HG02938 (cell line): ENCODE measurements around the gene BMP2.

ENCODE experiments used
- ATAC-seq: cut with Tn5 transposase; IDR thresholded peaks from one replicate; pipeline ENCODE4 v1.9.1; 2021; ENCODE audit warnings: mild to moderate bottlenecking, moderate library complexity; ENCODE audit not compliant: unreplicated experiment

The BMP2 gene

DNA sequence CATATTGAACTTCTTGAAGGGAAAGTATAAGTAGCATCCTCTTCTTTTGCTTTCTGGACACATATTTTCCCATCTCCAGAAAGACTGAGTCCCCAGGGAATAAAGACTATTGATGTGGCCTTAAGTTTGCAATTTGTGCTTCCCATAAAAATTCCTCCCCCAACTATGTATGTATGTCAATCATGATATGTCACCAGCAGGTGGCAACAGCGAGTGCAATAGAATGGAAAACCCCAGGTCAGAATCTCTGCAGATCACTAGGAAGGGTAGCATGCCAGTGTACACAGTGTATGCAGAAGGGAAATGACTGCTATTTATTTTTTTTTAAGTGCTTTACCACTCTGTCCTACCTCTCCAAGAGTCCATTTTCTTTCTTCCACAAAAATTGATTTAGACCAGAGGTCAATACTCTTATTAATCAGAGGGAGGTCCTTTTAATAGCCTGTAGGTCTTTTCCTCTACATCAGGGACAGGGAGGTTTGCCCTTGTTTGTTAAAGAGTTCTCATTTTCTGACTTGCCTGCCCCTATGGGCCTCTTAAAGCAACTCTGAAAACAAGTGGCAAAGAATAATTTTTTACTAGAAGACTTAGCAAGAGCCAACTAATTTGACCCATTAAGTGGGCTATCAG lies 61.4 kb downstream of the BMP2 start:
- peak; percentile 92 for ATAC-seq

DNA sequence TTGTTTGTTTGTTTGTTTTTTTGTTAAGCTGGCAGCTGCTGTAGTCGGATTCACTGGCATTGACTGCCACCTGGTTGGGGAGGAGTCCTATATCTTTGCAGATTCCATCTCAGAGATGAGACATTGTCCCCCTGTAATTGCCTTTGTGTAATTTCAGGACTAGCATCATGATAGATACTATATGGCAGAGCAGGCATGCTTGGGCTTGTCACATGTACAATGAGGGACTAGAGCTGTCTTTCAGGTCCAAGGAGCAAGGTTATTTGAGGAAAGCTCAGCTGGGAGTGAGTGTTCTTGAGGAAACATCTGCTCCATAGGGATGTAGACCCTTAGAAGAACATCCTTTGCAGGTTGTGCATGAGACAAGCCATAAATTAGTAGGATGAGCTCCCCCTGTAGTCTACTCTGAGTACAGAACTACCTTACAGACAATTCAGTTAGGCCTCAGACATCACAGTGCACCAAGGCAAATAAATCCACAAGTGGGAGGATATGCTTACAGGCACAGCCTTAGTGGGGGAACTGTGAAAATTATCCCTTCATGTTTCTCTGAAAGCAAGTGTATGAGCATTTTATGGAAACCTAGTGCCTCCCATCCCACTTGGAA lies 62.1 kb downstream of the BMP2 start:
- ATAC-seq, result no peak
